Stimulated activated CD8-positive, alpha-beta memory T cell treated with anti-CD3 and anti-CD28 coated beads, Interleukin-15, amount 100 ng/mL, for 4 hours (primary cell): ENCODE data around the gene BRICD5.
"Not testable (repeated sequence)": the region's sequence is repeated elsewhere in the genome, so short reads cannot be mapped to it uniquely, and the experiment has no call there.

Experiments
- DNase-seq, 2 donors: peaks; one replicate each; pipeline ENCODE4 v3.0.0-alpha.2; 2020; ENCODE audit warnings: low read depth in 2 of 2

Gene BRICD5

DNA sequence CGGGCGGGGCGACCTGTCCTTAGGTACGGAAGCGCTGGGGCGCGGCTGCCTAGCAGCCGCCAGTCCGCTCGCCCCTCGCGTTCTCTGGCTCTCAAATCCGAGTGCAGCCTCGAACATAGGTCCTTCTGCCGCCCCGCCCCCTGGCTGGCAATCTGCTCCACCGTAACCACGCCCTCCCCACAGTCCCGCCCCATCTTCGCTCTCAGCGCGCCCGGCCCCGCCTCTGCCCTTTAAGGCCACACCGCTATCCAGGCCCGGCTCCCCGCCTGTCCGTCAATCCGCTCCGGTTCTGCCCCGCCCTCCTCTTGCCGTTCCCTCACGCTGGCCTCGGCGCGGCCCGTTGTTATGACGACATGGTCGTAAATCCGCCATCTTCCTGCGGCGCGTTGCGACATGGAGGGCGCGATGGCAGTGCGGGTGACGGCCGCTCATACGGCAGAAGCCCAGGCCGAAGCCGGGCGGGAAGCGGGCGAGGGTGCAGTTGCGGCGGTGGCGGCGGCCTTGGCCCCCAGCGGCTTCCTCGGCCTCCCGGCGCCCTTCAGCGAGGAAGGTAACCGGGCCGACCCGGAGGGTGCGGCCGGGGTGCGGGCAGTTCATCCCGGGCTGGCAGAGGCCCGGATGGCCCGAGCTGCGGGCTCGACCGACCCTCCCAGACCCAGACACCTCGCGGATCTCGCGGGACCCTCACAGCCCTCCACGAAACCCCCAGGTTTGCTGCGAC, 12.7 kb upstream of the BRICD5 start, which contains the start of gene E4F1:
Gene E4F1 (plus strand): TSS at position 371 of the 721 bp plus-strand sequence. CDS start 23 bp downstream, at position 394.
- DNase-seq, result peak; percentile 98 to 99

DNA sequence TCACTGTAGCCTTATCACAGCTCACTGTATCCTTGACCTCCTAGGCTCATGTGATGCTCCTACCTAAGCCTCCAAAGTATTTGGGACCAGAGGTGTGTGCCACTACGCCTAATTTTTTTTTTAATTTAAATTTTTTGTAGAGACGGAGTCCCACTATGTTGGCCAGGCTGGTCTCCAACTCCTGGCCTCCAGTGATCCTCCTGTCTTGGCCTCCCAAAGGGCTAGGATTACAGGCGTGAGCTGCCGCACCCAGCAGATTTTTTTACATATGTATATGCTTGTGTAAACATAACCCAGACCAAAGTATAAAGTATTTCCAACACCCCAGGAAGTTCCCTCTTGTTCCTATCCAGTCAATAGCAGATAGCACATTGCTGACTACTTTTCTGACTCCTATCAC, 5.7 kb upstream of the BRICD5 start:
- no peak for DNase-seq

DNA sequence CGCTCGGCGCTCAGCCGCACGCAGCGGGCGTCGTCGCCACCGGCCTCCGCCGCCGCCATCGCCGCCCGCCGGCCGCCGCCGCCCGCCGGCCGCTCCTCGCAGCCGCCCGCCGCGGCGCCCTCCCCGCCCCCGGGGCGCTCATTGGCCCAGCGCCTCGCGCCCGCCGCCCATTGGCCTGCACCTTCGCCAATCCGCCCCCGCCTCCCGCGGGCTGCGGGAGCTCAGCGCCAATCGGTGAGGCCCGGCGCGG, 4.0 kb upstream of the BRICD5 start, which contains the start of gene PGP:
Gene PGP (minus strand): TSS at position 122 of the 250 bp plus-strand sequence. CDS start 63 bp downstream, at position 59.
- no peak for DNase-seq

DNA sequence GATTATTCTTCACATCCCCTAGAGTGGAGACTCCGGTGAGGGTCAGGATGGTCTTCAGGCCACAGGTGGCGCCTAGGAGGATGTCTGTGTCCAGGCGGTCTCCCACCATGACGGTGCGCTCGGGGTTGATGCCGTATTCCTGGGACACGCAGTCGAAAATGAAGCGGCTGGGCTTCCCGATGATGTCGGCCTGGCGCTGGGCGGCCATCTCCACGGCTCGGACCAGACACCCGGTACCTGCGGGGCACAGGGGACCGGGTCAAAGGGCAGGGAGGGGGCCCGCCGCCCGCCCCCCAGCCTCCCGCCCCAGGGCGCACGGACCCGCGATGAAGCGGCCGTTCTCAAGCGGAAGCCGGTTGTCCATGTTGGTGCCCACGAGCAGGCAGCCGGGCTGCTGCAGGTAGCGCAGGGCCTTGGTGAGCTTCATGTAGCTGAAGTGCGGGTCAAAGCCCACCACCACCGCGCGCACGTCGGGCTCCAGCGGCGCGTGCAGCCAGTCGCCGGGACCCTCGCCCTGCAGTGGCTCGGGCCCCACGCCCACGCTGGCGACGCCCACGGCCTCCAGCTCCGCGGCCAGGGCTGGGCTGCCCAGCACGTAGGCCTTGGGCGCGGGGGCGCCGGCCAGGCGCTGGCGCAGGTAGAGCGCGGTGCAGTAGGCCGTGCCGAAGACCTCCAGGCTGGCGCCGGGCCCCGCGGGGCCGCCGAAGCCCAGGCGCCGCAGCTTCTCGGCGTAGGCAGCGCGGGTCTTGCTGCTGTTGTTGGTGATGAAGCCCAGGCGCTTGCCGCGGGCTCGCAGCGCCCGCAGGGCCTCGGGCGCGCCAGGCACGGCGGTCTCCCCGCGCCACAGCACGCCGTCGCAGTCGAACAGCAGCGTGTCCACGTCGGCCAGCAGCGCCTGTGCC, 3.4 kb upstream of the BRICD5 start:
- DNase-seq, result no peak

DNA sequence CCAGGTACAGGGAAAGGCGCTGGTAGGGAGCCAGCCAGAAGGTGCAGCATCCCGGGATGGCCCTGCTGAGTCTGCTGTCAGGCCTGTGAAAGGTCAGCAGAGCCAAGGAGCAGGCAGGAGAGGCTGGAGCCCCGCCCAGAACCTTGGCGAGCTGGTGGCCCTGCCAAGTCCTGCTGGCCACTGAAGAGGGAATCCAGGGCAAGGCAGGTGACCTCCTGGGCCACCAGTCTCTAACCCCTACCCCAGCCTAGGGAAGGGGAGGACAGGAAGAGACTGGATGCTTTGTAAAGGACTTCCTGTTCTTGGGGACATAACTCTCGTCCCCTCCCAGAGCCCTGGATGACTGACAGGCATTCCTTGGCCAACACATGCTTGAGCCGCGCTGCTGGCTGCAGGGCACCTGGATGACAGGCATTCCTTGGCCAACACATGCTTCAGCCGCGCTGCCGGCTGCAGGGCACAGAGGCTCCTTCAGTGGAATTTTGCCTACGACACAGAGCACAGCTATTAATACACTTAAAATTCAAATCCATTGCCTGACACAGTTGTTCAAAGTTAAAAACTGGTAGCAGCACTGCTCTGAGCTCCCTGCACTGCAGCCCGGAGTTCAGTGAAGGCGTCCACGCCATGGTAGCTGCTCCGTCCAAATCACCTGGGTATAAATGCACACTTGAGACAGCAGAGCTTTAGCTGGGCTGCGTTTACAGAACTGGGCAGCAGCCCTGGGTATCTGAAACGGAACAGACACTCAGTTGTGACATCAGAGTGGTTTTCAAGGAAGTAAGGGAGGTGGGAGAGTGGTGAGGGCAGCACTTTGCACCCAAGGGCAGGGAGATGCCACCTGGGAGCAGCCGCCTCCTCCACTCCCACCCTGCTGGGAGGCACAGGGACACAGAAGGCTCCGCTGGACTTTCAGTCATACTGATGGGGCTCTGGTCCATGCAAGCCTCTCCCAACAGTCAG, 2.0 kb upstream of the BRICD5 start:
- no peak for DNase-seq

DNA sequence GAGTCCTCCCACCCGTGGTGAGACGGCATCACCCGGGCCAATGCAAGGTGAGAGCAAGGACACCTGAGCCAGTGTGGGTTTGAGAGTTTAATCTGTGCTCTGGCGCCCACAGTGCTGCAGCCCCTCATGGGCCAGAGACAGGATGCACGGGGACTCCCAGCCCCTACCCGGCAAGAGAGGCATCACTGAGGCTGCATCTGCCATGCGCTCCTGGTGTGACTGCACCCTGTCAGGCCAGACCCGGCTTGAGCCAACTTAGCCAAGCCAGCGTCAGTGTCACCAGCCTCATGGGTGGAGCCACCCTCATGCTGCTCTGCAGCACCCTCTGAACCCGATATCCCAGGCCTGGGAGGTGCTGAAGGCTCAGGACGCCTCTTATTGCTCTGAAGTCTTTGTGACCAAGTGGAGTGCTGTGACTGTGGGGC, 1.3 kb upstream of the BRICD5 start:
- no peak for DNase-seq

DNA sequence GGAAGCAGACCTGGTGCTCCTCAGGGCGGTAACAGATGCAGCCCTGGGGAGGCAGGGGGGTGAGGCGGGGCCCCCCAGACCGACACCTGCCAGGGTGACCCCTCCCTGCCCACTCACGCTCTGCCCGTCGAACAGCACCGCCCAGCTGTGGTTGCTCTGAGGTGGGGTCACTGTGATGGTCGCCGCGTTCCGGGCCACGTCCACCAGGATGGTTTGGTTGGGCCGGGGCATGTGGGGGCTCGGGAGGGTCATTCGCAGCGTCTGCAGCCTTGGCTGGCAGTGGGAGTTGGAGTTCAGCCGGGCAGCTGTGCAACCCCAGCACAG, 692 bp downstream of the BRICD5 start:
- DNase-seq, result no peak

DNA sequence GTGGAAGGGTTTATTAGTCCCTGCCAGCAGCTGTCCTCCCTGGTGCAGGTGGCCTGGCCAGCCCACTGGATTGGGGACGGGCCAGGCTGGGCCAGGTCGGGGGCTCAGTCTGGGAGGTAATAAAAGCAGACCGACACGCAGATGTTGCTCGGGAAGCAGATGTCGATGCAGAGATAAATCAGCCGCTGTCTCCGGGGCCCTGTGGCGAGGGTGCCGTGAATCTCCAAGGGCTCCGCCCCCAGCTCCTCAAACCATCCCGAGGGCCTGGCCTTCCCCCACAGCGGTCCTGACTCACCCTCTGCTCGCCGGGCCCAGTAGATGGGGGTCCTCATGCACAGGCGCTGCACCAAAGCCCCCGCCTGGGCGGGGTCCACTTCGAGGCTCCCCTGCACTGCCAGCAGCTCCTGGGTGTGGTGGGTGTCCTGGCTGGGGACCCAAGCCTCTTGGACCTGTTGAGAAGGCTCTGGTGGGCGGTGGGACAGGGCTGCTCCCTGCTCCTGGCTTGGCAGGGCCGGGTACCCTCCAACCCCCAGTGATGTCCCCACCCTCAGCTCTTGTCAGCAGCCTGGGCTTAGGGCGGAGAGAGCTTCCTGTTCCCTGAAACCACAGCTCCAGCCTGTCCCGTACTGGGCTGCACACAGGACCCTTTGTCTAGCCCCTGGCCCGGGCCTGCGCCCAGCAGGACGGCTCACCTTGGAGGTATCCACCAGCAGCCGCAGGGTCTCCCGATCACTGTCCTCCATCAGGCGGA, 1.2 kb downstream of the BRICD5 start:
- no peak for DNase-seq

DNA sequence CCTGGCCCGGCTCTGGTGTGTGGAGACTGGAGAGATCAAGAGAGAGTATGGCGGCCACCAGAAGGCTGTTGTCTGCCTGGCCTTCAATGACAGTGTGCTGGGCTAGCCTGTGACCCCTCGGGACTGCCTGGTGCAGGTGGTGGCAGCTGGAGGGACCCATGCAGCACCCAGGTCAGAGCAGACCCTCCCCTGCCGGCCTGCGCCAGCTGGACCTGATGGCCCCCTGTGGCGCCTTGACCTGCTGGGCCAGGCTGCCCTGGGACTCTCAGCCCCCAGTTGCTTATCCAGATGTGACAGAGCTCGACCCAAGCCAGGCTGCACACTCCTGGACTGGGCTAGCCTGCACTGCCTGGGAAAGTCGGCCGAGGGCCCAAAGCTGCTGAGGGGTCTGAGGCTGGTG, 1.9 kb downstream of the BRICD5 start:
- DNase-seq, result no peak

DNA sequence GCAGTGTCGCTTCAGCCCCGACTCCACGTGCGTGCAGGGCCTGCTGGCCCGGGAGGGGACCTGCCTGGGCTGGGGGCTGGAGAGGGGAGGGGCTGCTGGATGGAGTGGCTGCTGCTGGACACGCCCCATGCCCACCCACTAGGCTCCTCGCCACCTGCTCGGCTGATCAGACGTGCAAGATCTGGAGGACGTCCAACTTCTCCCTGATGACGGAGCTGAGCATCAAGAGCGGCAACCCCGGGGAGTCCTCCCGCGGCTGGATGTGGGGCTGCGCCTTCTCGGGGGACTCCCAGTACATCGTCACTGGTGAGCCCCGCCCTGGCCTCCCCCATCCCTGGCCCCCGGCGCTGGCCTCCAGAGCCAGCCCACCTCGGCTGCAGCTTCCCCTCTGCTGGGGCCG, 2.4 kb downstream of the BRICD5 start:
- no peak for DNase-seq

DNA sequence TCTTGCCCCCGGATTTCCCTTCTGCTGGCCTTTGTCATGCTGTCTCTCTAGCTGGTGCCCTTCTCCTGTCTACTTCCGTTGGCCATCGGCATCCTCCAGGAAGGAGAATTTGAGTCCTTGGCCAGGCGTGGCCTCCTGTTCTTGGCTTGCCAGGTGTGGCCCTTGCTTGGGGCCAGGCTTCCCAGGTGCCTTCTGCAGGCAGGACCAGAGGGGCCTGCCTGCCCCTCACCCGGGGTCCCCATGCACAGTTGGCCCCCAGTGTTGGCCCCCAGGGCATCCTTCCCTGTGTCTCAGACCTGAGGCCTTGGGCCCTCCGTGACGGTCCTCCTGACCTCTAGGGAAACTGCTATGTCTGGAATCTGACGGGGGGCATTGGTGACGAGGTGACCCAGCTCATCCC, 2.8 kb downstream of the BRICD5 start:
- no peak for DNase-seq

DNA sequence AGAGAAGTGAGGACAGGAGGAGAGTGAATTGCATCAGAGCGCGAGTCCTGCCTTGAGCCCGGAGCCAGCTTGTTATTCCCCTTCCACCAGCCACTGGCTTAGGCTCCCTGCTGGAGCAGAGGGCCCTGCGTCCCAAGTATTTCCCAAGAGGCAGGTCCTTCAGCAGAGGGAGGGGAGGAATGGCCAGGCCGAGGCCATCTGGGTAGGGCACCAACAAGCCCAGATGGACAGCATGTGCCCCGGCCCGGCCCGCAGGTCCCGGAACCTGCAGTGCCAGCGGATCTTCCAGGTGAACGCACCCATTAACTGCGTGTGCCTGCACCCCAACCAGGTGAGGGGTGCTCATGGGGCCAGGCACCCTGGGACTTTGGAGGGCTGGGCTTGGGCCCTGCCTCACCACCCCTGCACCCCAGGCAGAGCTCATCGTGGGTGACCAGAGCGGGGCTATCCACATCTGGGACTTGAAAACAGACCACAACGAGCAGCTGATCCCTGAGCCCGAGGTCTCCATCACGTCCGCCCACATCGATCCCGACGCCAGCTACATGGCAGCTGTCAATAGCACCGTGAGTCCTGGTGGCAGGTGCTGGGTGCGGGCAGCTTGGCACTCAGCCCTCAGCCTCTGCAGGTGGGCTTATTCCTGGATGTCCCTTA, 3.8 kb downstream of the BRICD5 start:
- DNase-seq, result no peak

DNA sequence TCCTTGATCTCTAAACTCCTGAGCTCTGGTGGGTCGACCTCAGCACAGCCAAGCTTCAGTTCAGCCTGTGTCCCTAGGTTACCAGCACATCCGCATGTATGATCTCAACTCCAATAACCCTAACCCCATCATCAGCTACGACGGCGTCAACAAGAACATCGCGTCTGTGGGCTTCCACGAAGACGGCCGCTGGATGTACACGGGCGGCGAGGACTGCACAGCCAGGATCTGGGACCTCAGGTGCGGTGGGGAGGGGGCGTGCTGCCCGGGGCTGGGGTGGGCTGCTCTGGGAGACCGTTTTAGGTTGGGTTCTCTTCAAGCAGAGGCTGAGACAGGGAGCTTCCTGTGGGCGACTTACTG, 4.3 kb downstream of the BRICD5 start:
- no peak for DNase-seq

DNA sequence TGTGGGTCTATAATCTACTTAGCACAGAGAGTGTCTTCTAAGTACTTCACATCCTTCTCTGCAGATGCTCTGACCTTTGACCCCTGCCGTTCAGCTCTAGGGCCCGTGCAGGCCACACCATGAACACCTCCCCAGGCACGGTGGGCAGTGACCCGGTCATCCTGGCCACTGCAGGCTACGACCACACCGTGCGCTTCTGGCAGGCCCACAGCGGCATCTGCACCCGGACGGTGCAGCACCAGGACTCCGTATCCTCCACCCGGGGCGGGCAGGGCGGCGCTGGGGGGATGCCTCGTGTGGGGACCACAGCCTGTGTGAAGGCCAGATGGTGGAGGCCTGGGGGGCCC, 4.7 kb downstream of the BRICD5 start:
- no peak for DNase-seq

DNA sequence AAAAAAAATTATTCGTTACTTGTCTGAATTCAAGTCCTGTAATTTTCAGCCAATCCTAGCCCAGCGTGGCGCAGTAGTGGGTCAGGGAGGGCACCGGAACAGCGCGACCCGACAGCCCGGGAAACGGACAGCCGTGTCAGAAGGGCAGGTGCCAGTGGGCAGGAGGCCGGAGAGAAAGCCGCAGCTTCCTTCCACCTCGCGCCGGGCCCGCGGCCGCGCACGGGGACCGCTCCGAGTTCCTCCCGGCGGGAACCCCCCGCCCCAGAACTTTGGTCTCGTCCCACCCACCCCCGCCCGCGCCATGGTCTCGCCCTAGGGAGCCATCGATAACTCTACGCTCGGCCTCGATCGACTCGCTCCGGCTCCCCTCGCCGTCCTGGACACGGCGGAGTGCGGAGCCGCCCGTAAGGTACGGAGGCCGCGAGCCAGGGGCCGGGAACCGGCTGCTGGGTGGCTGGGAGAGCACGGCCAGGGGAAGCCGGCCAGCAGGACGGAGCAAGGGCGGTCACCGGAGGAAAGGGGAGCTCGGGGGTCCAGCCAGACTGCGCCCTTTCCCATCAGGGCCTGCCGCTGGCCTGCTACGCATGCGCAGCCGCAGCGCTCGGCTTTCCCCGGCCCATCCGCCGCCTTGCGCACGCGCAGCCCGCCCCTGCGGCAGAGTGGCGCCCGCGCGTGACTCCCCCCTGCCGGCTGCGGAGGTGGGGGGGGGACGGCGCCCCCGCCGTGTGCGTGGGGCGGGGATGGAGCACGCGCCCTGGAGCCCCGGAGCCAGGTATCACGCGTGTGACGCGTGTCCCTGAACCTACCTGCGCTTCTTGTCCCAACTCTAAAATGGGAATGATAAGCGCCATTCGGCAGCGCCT, 5.3 kb downstream of the BRICD5 start, which contains the start of gene MLST8:
Gene MLST8 (plus strand): TSS at position 351 of the 863 bp plus-strand sequence. CDS start 632 bp downstream, outside the sequence.
- DNase-seq, result peak; percentile 78 to 90

DNA sequence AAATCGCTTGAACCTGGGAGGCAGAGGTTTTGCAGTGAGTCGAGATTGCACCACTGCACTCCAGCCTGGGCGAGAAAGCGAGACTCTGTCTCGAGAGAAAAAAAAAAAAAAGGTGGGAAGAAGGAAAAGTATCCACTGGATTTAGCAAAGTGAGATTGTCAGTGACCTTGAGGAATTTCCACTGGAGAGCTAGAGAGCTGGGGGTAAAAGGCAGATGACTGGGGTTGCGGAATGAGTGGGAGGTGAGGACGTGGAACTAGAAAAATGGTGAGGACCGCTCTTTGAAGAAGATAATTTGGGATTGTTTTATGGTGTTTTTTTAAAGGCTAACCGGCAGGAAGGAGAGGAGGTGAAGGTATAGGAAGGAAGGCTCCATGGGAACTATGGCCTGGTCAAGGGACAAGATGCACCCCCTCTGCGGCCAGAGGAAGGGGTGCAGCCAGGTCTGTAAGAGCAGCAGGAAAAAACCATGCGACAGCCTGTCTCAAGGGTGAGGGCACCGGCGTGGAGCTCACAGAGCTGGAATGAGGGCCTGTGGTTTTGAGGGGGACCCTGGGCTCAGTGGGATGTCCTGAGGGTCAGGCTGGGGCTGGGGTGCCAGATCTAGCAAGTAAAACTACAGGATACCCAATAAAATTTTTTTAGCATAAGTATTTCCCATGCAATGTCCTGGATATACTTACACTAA, 6.1 kb downstream of the BRICD5 start:
- no peak for DNase-seq

DNA sequence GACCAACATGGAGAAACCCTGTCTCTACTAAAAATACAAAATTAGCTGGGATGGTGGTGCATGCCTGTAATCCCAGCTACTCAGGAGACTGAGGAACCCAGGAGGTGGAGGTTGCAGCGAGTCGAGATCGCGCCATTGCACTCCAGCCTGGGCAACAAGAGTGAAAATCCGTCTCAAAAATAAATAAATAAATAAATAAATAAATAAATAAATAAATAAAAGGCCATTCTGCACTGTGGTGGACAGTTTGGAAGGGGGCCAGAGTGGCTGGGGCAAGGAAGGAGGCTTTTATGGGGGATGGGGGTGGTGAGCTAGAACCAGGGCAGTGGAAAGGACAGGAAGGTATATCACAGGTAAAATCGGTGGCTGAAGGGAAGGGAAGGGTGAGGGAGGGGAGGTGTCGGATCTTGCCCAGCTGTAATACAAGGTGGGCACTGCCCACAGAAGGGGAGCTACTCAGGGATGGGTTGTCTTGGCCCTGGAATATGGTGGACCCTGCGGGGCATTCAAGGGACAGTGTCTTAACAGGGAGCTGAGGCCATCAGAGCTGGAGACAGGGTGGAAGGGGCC, 7.5 kb downstream of the BRICD5 start:
- not testable (repeated sequence) for DNase-seq

DNA sequence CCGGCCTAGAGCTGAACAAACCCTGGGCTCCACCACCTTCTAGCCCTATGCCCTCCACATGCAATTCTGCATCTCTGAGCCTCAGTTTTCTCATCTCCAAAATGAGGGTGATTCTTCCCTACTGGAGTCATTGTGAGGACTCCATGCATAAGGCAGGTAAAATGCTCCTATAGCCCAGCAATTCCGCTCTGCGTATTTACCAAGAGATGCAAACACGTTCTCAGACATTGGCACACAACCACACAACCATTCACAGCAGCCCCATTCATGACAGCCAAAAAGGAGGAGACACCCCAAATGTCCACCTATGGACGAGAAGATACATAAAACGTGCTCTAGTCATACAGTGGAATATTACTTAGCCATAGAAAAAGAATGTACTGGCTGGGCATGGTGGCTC, 10.3 kb downstream of the BRICD5 start:
- no peak for DNase-seq

DNA sequence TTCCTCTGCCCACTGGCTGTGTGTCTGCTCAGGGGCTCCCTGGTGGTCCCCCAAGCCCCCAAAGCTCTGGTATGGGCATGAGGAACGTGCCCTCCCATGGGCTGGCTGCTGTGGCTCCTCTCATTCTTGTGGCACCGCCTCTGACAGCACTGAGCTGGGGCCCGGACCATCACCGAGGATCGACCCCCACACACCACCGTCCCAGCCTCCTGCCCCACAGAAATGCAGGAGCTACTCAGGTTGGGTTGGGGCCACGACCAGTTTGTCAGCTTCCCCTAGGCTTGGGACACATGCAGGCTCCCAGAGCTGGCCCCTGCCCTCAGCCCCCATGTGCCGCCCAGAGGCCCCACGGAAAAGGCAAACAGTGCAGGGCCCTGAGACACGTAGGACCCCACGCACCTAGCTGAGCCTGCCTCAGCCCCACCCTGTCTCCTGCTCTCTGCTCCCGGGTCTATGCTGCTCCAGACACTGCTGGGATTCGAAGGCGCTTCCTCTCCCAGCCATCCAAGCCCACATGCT, 11.0 kb downstream of the BRICD5 start:
- no peak for DNase-seq
